ENCODE data around the gene MYBPC2. TPM values are rescaled to one million over a fixed set of nuclear protein-coding genes. Genes with fewer than 3 reads are reported as not detected.

MYBPC2 gene
- total RNA-seq, 1 donor from 2014 or later: not detected

- H3K4me3 Mint-ChIP-seq (ENCODE audit: unreplicated experiment): no peak overlapping the region
- H3K27ac ChIP-seq (ENCODE audit: low read depth, low read length): peak overlapping the region; percentile 70
Observed at GRCh38 chr19:50476907-50477238, 44.2 kb downstream of the MYBPC2 start.

DNA sequence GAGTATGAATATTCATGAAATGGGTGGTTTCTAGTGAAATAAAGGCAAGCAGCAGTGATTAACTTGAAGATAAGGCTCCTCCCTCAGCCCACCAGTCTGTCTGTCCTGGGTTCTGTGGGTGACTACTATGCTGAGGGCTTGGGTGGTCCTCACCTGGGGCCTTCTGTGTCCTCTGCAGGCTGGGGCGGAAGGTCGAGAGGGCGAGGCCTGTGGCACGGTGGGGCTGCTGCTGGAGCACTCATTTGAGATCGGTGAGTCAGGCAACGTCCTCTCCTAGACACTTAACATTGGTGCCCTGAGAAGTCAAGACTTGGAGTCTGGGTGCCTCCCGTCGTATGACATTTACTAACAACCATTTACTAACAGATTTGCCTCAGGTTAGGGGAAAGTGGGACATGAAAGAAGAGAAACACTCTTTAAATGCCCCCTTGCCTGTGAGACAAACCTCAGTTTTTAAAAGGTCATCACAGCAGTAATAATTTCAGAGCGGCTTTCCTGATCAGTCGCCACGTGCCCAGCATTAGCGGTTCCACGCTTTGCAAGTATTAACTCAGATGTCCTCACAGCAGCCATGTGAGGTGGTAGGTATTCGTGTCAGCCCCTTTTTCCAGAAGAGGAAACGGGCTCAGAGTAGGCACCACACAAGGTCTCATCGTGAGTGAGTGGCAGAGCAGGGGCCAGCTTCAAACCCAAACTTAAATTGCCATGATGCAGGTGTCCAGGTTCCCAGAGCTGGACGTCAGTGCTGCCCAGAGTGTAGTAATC, 45.2 kb downstream of the MYBPC2 start:
- no peak for DNase-seq (ENCODE audit: low read depth)
- H3K36me3 Mint-ChIP-seq (ENCODE audit: low read depth, unreplicated experiment): no peaks in the 10 kb centered on the region
- H3K9ac ChIP-seq (ENCODE audit: low read length): peak overlapping the region; percentile 97

More at GRCh38 chr19:50476907-50477238, 44.2 kb downstream of the MYBPC2 start:
- Histone ChIP-seq H3K4me2 (ENCODE audit: low read length) (peak overlapping the region; percentile 98), H3K36me3 (ENCODE audit: insufficient read depth, low read length) (no peaks in the 10 kb centered on the region), H3K4me3 (ENCODE audit: insufficient read depth, low read depth, low read length) (peak overlapping the region; percentile 98), H3K9me3 (ENCODE audit: insufficient read depth, low read depth, low read length) (no peaks in the 10 kb centered on the region), H3K27me3 (ENCODE audit: insufficient read depth, low read length) (no peaks in the 10 kb centered on the region), H4K20me1 (ENCODE audit: insufficient read depth, low read length) (peaks cover 20% of the 10 kb centered on the region), H3K4me1 (ENCODE audit: insufficient read depth, low read length) (peaks cover 5% of the 10 kb centered on the region), H3K79me2 (ENCODE audit: insufficient read depth, low read length) (peaks cover 25% of the 10 kb centered on the region), H3K9ac (ENCODE audit: low read length) (peak overlapping the region; percentile 97), H2AFZ (ENCODE audit: low read depth, low read length) (peak overlapping the region; percentile 99)
- Mint-ChIP-seq H3K27me3 (ENCODE audit: low read depth, unreplicated experiment) (no peaks in the 10 kb centered on the region), H3K4me1 (ENCODE audit: low read depth, unreplicated experiment) (no peaks in the 10 kb centered on the region), H3K36me3 (ENCODE audit: low read depth, unreplicated experiment) (no peaks in the 10 kb centered on the region), H3K9me3 (ENCODE audit: unreplicated experiment) (peaks cover 27% of the 10 kb centered on the region), H3K27ac (ENCODE audit: unreplicated experiment) (no peak overlapping the region)
- TF ChIP-seq CTCF (IDR thresholded peaks at IDR 0.05; ENCODE audit: insufficient read depth, low read depth, low read length): no peak
- no peak for TF ChIP-seq EZH2 (IDR thresholded peaks at IDR 0.05; ENCODE audit: insufficient read depth, low read length)
- DNase-seq (ENCODE audit: low read depth) (no peak), FAIRE-seq (no peak)

More for the DNA sequence above, 45.2 kb downstream of the MYBPC2 start:
- Histone ChIP-seq H3K36me3 (ENCODE audit: insufficient read depth, low read length) (no peaks in the 10 kb centered on the region), H3K4me2 (ENCODE audit: low read length) (peak overlapping the region; percentile 98), H3K27ac (ENCODE audit: low read depth, low read length) (no peak overlapping the region), H3K79me2 (ENCODE audit: insufficient read depth, low read length) (peaks cover 25% of the 10 kb centered on the region), H3K9me3 (ENCODE audit: insufficient read depth, low read depth, low read length) (no peaks in the 10 kb centered on the region), H4K20me1 (ENCODE audit: insufficient read depth, low read length) (peaks cover 20% of the 10 kb centered on the region), H3K4me3 (ENCODE audit: insufficient read depth, low read depth, low read length) (peak overlapping the region; percentile 98), H2AFZ (ENCODE audit: low read depth, low read length) (no peak overlapping the region), H3K27me3 (ENCODE audit: insufficient read depth, low read length) (no peaks in the 10 kb centered on the region), H3K4me1 (ENCODE audit: insufficient read depth, low read length) (peaks cover 5% of the 10 kb centered on the region)
- H3K4me1 Mint-ChIP-seq (ENCODE audit: low read depth, unreplicated experiment): no peaks in the 10 kb centered on the region
- H3K27ac Mint-ChIP-seq (ENCODE audit: unreplicated experiment): no peak overlapping the region
- H3K27me3 Mint-ChIP-seq (ENCODE audit: low read depth, unreplicated experiment): no peaks in the 10 kb centered on the region
- no peak for FAIRE-seq
- TF ChIP-seq EZH2 (IDR thresholded peaks at IDR 0.05; ENCODE audit: insufficient read depth, low read length): no peak
- TF ChIP-seq CTCF (IDR thresholded peaks at IDR 0.05; ENCODE audit: insufficient read depth, low read depth, low read length): no peak
- H3K9me3 Mint-ChIP-seq (ENCODE audit: unreplicated experiment): peaks cover 25% of the 10 kb centered on the region
- H3K4me3 Mint-ChIP-seq (ENCODE audit: unreplicated experiment): no peak overlapping the region
